Stimulated activated naive CD4-positive, alpha-beta T cell (primary cell): ENCODE measurements around the gene UPK3BL2.
"Not testable (repeated sequence)": the region's sequence is repeated elsewhere in the genome, so short reads cannot be mapped to it uniquely, and the experiment has no call there.

Experiments used
- DNase-seq, 6 experiments: peaks; one replicate each; lab custom pipeline; 2025; lab: John Stamatoyannopoulos, UW

UPK3BL2 gene

GRCh38 chr7:102493220-102493935, 50.1 kb downstream of the UPK3BL2 start:
- not testable (repeated sequence) for DNase-seq

GRCh38 chr7:102490529-102491075, 52.9 kb downstream of the UPK3BL2 start:
- DNase-seq = not testable (repeated sequence)
